ENCODE measurements around the gene C22orf31. TPM values are rescaled to one million over a fixed set of nuclear protein-coding genes. Genes with fewer than 3 reads are reported as not detected.
A peak's percentile ranks its signal among the peaks of the same experiment; 100 is the strongest.

C22orf31 gene
- total RNA-seq, 2 donors from 2014 or later: not detected

DNA sequence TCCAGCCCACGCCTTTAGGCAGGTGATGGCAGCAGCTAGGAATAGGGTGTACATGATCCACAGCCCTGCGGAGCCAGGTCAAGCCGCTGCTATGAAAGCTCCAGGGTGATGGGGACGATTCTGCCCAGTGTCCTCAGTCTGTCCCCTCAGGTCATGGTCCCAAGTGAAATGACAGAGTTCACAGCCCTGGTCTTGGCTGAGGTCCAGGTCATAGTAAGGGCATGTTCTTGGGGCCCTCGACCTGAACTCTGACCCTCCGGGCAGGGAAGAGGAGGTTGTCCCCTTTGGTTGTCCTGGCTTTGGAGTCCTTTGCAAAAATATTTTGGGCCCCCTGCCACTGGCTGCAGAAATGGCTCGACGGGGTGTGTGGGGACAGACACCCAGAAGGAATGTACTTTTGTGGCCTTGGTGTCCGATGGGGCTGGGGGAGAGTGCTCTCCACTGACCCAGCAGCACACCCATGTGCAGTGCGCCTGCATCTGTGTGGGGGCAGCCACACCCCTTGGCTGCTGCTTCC is 7.3 kb downstream of the C22orf31 start:
- Histone ChIP-seq H3K27me3 (ENCODE audit: control insufficient read depth, insufficient read depth, low read length, poor library complexity, severe bottlenecking) (no peaks in the 10 kb centered on the region), H3K36me3 (ENCODE audit: control insufficient read depth, insufficient read depth, low read length) (peaks cover 4% of the 10 kb centered on the region), H3K4me1 (ENCODE audit: control insufficient read depth, insufficient read depth, low read length) (peaks cover 11% of the 10 kb centered on the region), H3K9ac (ENCODE audit: extremely low read depth, low read length, poor library complexity, severe bottlenecking) (no peak overlapping the region), H3K4me3 (ENCODE audit: low read length) (no peak overlapping the region), H3K27ac (ENCODE audit: low read depth, low read length) (no peak overlapping the region), H3K9me3 (ENCODE audit: control insufficient read depth, low read length) (no peaks in the 10 kb centered on the region)
- no peak overlapping the region for H3K27ac Mint-ChIP-seq
- no peak for DNase-seq
- TF ChIP-seq CTCF (conservative IDR thresholded peaks at IDR 0.05): no peak
- H3K4me3 Mint-ChIP-seq: no peak overlapping the region
- H3K27me3 Mint-ChIP-seq (ENCODE audit: insufficient read depth): no peaks in the 10 kb centered on the region
- H3K36me3 Mint-ChIP-seq (ENCODE audit: low read depth): peaks cover 7% of the 10 kb centered on the region
- peaks cover 34% of the 10 kb centered on the region for H3K4me1 Mint-ChIP-seq
- H3K9me3 Mint-ChIP-seq: no peaks in the 10 kb centered on the region
- WGBS, 2 experiments (ENCODE audit: insufficient coverage in 1 of 2, insufficient read length in 1 of 2): 90 to 92% methylated on average over 9 to 10 of the region's 10 CpGs

- Mint-ChIP-seq H3K9me3 (no peaks in the 10 kb centered on the region), H3K36me3 (ENCODE audit: low read depth) (peaks cover 15% of the 10 kb centered on the region), H3K4me3 (no peak overlapping the region), H3K27me3 (ENCODE audit: insufficient read depth) (no peaks in the 10 kb centered on the region), H3K27ac (peak overlapping the region; percentile 26), H3K4me1 (peaks cover 25% of the 10 kb centered on the region)
- Histone ChIP-seq H3K27me3 (ENCODE audit: control insufficient read depth, insufficient read depth, low read length, poor library complexity, severe bottlenecking) (no peaks in the 10 kb centered on the region), H3K27ac (ENCODE audit: low read depth, low read length) (no peak overlapping the region), H3K4me3 (ENCODE audit: low read length) (no peak overlapping the region), H3K9ac (ENCODE audit: extremely low read depth, low read length, poor library complexity, severe bottlenecking) (no peak overlapping the region), H3K36me3 (ENCODE audit: control insufficient read depth, insufficient read depth, low read length) (peaks cover 8% of the 10 kb centered on the region), H3K9me3 (ENCODE audit: control insufficient read depth, low read length) (no peaks in the 10 kb centered on the region), H3K4me1 (ENCODE audit: control insufficient read depth, insufficient read depth, low read length) (peaks cover 6% of the 10 kb centered on the region)
- TF ChIP-seq CTCF (conservative IDR thresholded peaks at IDR 0.05): no peak
- no peak for DNase-seq
- WGBS, 2 experiments (ENCODE audit: insufficient coverage in 1 of 2, insufficient read length in 1 of 2): 89 to 94% methylated on average over 6 to 8 of the region's 8 CpGs
Measured at GRCh38 chr22:29053048-29053702, 8.5 kb downstream of the C22orf31 start.

DNA sequence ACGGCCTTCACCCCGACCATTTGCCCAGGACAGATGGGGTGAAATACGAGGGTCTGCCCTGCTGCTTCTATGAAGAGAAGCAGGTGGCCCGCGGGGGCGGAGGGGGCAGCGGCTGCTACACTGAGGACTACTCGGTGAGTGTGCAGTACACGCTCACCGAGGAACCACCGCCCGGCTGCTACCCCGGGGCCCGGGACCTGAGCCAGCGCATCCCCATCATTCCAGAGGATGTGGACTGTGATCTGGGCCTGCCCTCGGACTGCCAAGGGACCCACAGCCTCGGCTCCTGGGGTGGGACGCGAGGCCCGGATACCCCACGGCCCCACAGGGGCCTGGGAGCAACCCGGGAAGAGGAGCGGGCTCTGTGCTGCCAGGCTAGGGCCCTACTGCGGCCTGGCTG is 11.2 kb downstream of the C22orf31 start:
- no peaks in the 10 kb centered on the region for H3K9me3 ChIP-seq (ENCODE audit: control insufficient read depth, low read length)
- no peak for TF ChIP-seq CTCF (conservative IDR thresholded peaks at IDR 0.05)
- Mint-ChIP-seq H3K27ac (no peak overlapping the region), H3K4me1 (peaks cover 20% of the 10 kb centered on the region), H3K4me3 (no peak overlapping the region), H3K36me3 (ENCODE audit: low read depth) (peaks cover 33% of the 10 kb centered on the region), H3K27me3 (ENCODE audit: insufficient read depth) (no peaks in the 10 kb centered on the region), H3K9me3 (no peaks in the 10 kb centered on the region)
- H3K4me1 ChIP-seq (ENCODE audit: control insufficient read depth, insufficient read depth, low read length): peaks cover 6% of the 10 kb centered on the region
- no peak overlapping the region for H3K27ac ChIP-seq (ENCODE audit: low read depth, low read length)
- H3K36me3 ChIP-seq (ENCODE audit: control insufficient read depth, insufficient read depth, low read length): peaks cover 34% of the 10 kb centered on the region
- H3K9ac ChIP-seq (ENCODE audit: extremely low read depth, low read length, poor library complexity, severe bottlenecking): no peak overlapping the region
- H3K27me3 ChIP-seq (ENCODE audit: control insufficient read depth, insufficient read depth, low read length, poor library complexity, severe bottlenecking): no peaks in the 10 kb centered on the region
- 96% methylated on average over 15 to 24 of the region's 24 CpGs for WGBS, 2 experiments (ENCODE audit: insufficient coverage in 1 of 2, insufficient read length in 1 of 2)
- no peak for DNase-seq
- no peak overlapping the region for H3K4me3 ChIP-seq (ENCODE audit: low read length)
